ENCODE data around the gene PCID2. TPM values are rescaled to one million over a fixed set of nuclear protein-coding genes. Genes with fewer than 3 reads are reported as not detected.
"Not testable (repeated sequence)": the region's sequence is repeated elsewhere in the genome, so short reads cannot be mapped to it uniquely, and the experiment has no call there.

PCID2 gene
- total RNA-seq, 1 donor from 2014 or later, result 71.9 TPM

GRCh38 chr13:113166266-113166665, 42.2 kb downstream of the PCID2 start:
- DNase-seq (ENCODE audit: low read depth), result no peak

GRCh38 chr13:113164492-113164891, 44.0 kb downstream of the PCID2 start:
- DNase-seq (ENCODE audit: low read depth), result no peak

- no peak for DNase-seq (ENCODE audit: low read depth)
These were observed 45.4 kb downstream of the PCID2 start for GRCh38 chr13:113162783-113163685.

GRCh38 chr13:113161975-113162374, 46.5 kb downstream of the PCID2 start:
- DNase-seq (ENCODE audit: low read depth), result not testable (repeated sequence)

- no peak for DNase-seq (ENCODE audit: low read depth)
These were observed 47.0 kb downstream of the PCID2 start for GRCh38 chr13:113161433-113161832.

GRCh38 chr13:113160983-113161382, 47.5 kb downstream of the PCID2 start:
- DNase-seq (ENCODE audit: low read depth), result no peak

- no peak for DNase-seq (ENCODE audit: low read depth)
These were observed 48.8 kb downstream of the PCID2 start for GRCh38 chr13:113159701-113160100.

- no peak for DNase-seq (ENCODE audit: low read depth)
These were observed 49.5 kb downstream of the PCID2 start for GRCh38 chr13:113158946-113159345.

- DNase-seq (ENCODE audit: low read depth), result no peak
These were observed 50.3 kb downstream of the PCID2 start, which contains the start of gene PROZ for GRCh38 chr13:113157929-113158747. TSS of gene PROZ (plus strand) at chr13:113158648. CDS start at chr13:113158661, 13 bp downstream.

- no peak for DNase-seq (ENCODE audit: low read depth)
These were observed 51.1 kb downstream of the PCID2 start for GRCh38 chr13:113157206-113157928.

GRCh38 chr13:113155982-113156655, 52.4 kb downstream of the PCID2 start:
- DNase-seq (ENCODE audit: low read depth), result no peak

- no peak for DNase-seq (ENCODE audit: low read depth)
These were observed 53.3 kb downstream of the PCID2 start for GRCh38 chr13:113155201-113155600.

- peak; percentile 33 for DNase-seq (ENCODE audit: low read depth)
These were observed 54.4 kb downstream of the PCID2 start for GRCh38 chr13:113153810-113154748.

- DNase-seq (ENCODE audit: low read depth), result no peak
These were observed 55.3 kb downstream of the PCID2 start for GRCh38 chr13:113152984-113153809.

- DNase-seq (ENCODE audit: low read depth), result no peak
These were observed 55.8 kb downstream of the PCID2 start for GRCh38 chr13:113152691-113152983.

- peak; percentile 18 for DNase-seq (ENCODE audit: low read depth)
These were observed 56.5 kb downstream of the PCID2 start for GRCh38 chr13:113151745-113152690.

- no peak for DNase-seq (ENCODE audit: low read depth)
These were observed 57.7 kb downstream of the PCID2 start for GRCh38 chr13:113150550-113151365.

All from renal cortical epithelial cell (primary cell).